CD14-positive monocyte (primary cell): Measurements from ENCODE around the gene RPGRIP1. TPM values are rescaled to one million over a fixed set of nuclear protein-coding genes. Genes with fewer than 3 reads are reported as not detected.

ENCODE experiments used
- DNase-seq, 3 donors: peaks; one replicate each; pipeline ENCODE4 v3.0.0-alpha.2; 2011 to 2022
- H2AFZ ChIP-seq: 2 replicates; pipeline ENCODE4 v1.6.0; 2012; ENCODE audit warnings: mild to moderate bottlenecking, low read depth, low read length, inconsistent platforms; ENCODE audit not compliant: insufficient read depth, poor library complexity, severe bottlenecking
- H3K27ac ChIP-seq, 2 donors: 1 replicate in 1 of 2; 2 replicates in 1 of 2; pipeline ENCODE4 v1.5.1; 2012 to 2013; ENCODE audit warnings: low read length in 2 of 2, control low read depth in 1 of 2, inconsistent platforms in 1 of 2, low read depth in 1 of 2, mild to moderate bottlenecking in 1 of 2
- H3K27me3 ChIP-seq, 2 donors: one replicate each; pipeline versions ENCODE4 v1.6.0 to v1.6.1; 2011 to 2013; ENCODE audit warnings: low read length in 2 of 2; ENCODE audit not compliant: control insufficient read depth in 2 of 2, insufficient read depth in 2 of 2
- H3K36me3 ChIP-seq, 2 donors: replicated peaks in 1 of 2; 1 replicate in 1 of 2; 2 replicates in 1 of 2; pipeline versions ENCODE4 v1.5.1 to v1.6.1; 2012 to 2013; ENCODE audit warnings: low read length in 2 of 2, control low read depth in 1 of 2, inconsistent platforms in 1 of 2, mild to moderate bottlenecking in 1 of 2; ENCODE audit not compliant: insufficient read depth in 2 of 2, control insufficient read depth in 1 of 2
- H3K4me1 ChIP-seq, 2 donors: 1 replicate in 1 of 2; 2 replicates in 1 of 2; pipeline versions ENCODE4 v1.5.1 to v1.6.1; 2012 to 2013; ENCODE audit warnings: low read length in 2 of 2, control low read depth in 1 of 2, inconsistent platforms in 1 of 2, mild to moderate bottlenecking in 1 of 2, moderate library complexity in 1 of 2; ENCODE audit not compliant: insufficient read depth in 2 of 2, control insufficient read depth in 1 of 2
- H3K4me2 ChIP-seq: replicated peaks from 2 replicates; pipeline ENCODE3; 2012; ENCODE audit warnings: low read length, moderate library complexity, mild to moderate bottlenecking; ENCODE audit not compliant: poor library complexity, severe bottlenecking; ENCODE audit errors: extremely low read depth
- H3K4me3 ChIP-seq, 3 experiments: fragments of 200-600 bp in 1 of 3; sonication (generic) in 1 of 3; replicated peaks in 1 of 3; 1 replicate in 2 of 3; 2 replicates in 1 of 3; pipeline ENCODE4 v1.5.1; 2011 to 2013; ENCODE audit warnings: low read length in 3 of 3, mild to moderate bottlenecking in 3 of 3, control low read depth in 2 of 3, low read depth in 2 of 3, inconsistent platforms in 1 of 3, moderate library complexity in 1 of 3
- H3K79me2 ChIP-seq: 2 replicates; pipeline ENCODE4 v1.6.0; 2012; ENCODE audit warnings: mild to moderate bottlenecking, control low read depth, inconsistent platforms, low read length, moderate library complexity; ENCODE audit not compliant: insufficient read depth
- H3K9ac ChIP-seq: 2 replicates; pipeline ENCODE4 v1.6.0; 2017; ENCODE audit warnings: low read length, mild to moderate bottlenecking; ENCODE audit not compliant: insufficient read depth, poor library complexity, severe bottlenecking
- H3K9me3 ChIP-seq, 2 donors: replicated peaks in 1 of 2; 1 replicate in 1 of 2; 2 replicates in 1 of 2; pipeline versions ENCODE4 v1.5.1 to v1.6.1; 2012 to 2013; ENCODE audit warnings: low read length in 2 of 2, control low read depth in 1 of 2; ENCODE audit not compliant: control insufficient read depth in 1 of 2, insufficient read depth in 1 of 2
- H4K20me1 ChIP-seq: 2 replicates; pipeline ENCODE4 v1.6.0; 2012; ENCODE audit warnings: mild to moderate bottlenecking, low read length, control low read depth, moderate library complexity; ENCODE audit not compliant: insufficient read depth
- H3K27ac Mint-ChIP-seq, 7 donors: one replicate each; pipeline ENCODE4 v1.8.0; 2020; ENCODE audit warnings: mild to moderate bottlenecking in 7 of 7, mixed read lengths in 7 of 7, moderate library complexity in 6 of 7, inconsistent platforms in 2 of 7
- H3K27me3 Mint-ChIP-seq, 3 donors: one replicate each; pipeline ENCODE4 v1.8.0; 2021 to 2022; ENCODE audit warnings: low read depth in 3 of 3, mild to moderate bottlenecking in 3 of 3, mixed read lengths in 3 of 3, moderate library complexity in 3 of 3, inconsistent platforms in 1 of 3
- H3K36me3 Mint-ChIP-seq, 2 donors: one replicate each; pipeline ENCODE4 v1.8.0; 2020; ENCODE audit warnings: mixed read lengths in 2 of 2, inconsistent platforms in 1 of 2, mild to moderate bottlenecking in 1 of 2
- H3K4me1 Mint-ChIP-seq: one replicate; pipeline ENCODE4 v1.8.0; 2020; ENCODE audit warnings: mild to moderate bottlenecking, mixed read lengths
- H3K4me3 Mint-ChIP-seq, 2 donors: one replicate each; pipeline ENCODE4 v1.8.0; 2020; ENCODE audit warnings: mild to moderate bottlenecking in 2 of 2, mixed read lengths in 2 of 2, moderate library complexity in 1 of 2
- H3K9me3 Mint-ChIP-seq, 7 donors: one replicate each; pipeline ENCODE4 v1.8.0; 2020 to 2022; ENCODE audit warnings: mixed read lengths in 7 of 7, mild to moderate bottlenecking in 6 of 7, moderate library complexity in 6 of 7, inconsistent platforms in 2 of 7
- CTCF ChIP-seq: fragments of 200-600 bp; IDR thresholded peaks from one replicate; pipeline ENCODE4 v1.8.0; 2022; ENCODE audit warnings: antibody characterized with exemption, mild to moderate bottlenecking
- WGBS: methylation state at CpG from one replicate; pipeline ENCODE4 v1.1.5; 2013; ENCODE audit warnings: missing lambda C conversion rate; ENCODE audit not compliant: insufficient coverage; 5-methylcytosine and 5-hydroxymethylcytosine counted together
- intact Hi-C, 2 donors: fragments of 100-400 bp; cut with micrococcal nuclease; formaldehyde crosslinking; loops; one replicate each; pipeline versions ENCODE4 v1.15.0 to v1.15.1; 2023
- polyA plus RNA-seq, 3 donors: library from polyadenylated mRNA; depleted of rRNA in 1 of 3; unstranded in 2 of 3; stranded (reverse) in 1 of 3; fragments of 300-500 nt in 2 of 3; fragments of >200 nt in 1 of 3; fragmentation: Illumina TruSeq in 2 of 3; gene quantifications; 1 replicate in 2 of 3; 2 replicates in 1 of 3; pipeline ENCODE4 v1.2.3, GENCODE V29; 2012 to 2021

The RPGRIP1 gene
- polyA plus RNA-seq, 3 donors: 4.7 to 10.4 (median 7.4) TPM

- WGBS: 9% methylated on average over 14 of the region's 16 CpGs
- Mint-ChIP-seq H3K4me1 (peaks cover 22% of the 10 kb centered on the region), H3K4me3 (peak overlapping the region; percentile 87 to 95), H3K27ac (peak overlapping the region; percentile 73 to 92 (median 86)), H3K36me3 (no peaks in the 10 kb centered on the region), H3K9me3 (peaks cover 0 to 3% (median 0%) of the 10 kb centered on the region in 7 donors), H3K27me3 (peaks cover 3 to 12% (median 4%) of the 10 kb centered on the region in 3 donors)
- Histone ChIP-seq H3K27ac (peak overlapping the region in 1 of 2 donors; percentile 2), H3K36me3 (no peaks in the 10 kb centered on the region), H3K4me3 (peak overlapping the region; percentile 53 to 73 (median 69)), H3K9me3 (no peaks in the 10 kb centered on the region), H3K79me2 (no peaks in the 10 kb centered on the region), H3K9ac (no peak overlapping the region), H3K4me1 (peaks cover 25% of the 10 kb centered on the region in 2 donors), H3K27me3 (no peaks in the 10 kb centered on the region), H2AFZ (peak overlapping the region; percentile 81), H3K4me2 (peak overlapping the region; percentile 78), H4K20me1 (no peaks in the 10 kb centered on the region)
- DNase-seq: peak; percentile 64 to 85 (median 83)
- intact Hi-C loops: no loop called here
- TF ChIP-seq CTCF: no peak
These were observed 28.8 kb downstream of the RPGRIP1 start for GRCh38 chr14:21308479-21309237.

GRCh38 chr14:21309238-21309636 is 29.4 kb downstream of the RPGRIP1 start:
- Mint-ChIP-seq H3K36me3 (no peaks in the 10 kb centered on the region), H3K27me3 (peaks cover 0 to 12% (median 3%) of the 10 kb centered on the region in 3 donors), H3K4me3 (peak overlapping the region; percentile 87 to 95), H3K9me3 (peaks cover 0 to 3% (median 0%) of the 10 kb centered on the region in 7 donors), H3K4me1 (peaks cover 27% of the 10 kb centered on the region), H3K27ac (peak overlapping the region in 6 of 7 donors; percentile 59 to 91 (median 76))
- no peaks in the 10 kb centered on the region for H3K27me3 ChIP-seq
- H3K9me3 ChIP-seq: no peaks in the 10 kb centered on the region
- H3K27ac ChIP-seq: no peak overlapping the region
- intact Hi-C loops: no loop called here
- no peak for TF ChIP-seq CTCF
- no peaks in the 10 kb centered on the region for H3K36me3 ChIP-seq
- DNase-seq: no peak
- H3K4me3 ChIP-seq: peak overlapping the region; percentile 53 to 73 (median 69)
- H3K9ac ChIP-seq: no peak overlapping the region
- H4K20me1 ChIP-seq: no peaks in the 10 kb centered on the region
- H3K79me2 ChIP-seq: no peaks in the 10 kb centered on the region
- 96% methylated on average over 4 of the region's 8 CpGs for WGBS
- H3K4me1 ChIP-seq: peaks cover 30% of the 10 kb centered on the region in 2 donors
- peak overlapping the region; percentile 81 for H2AFZ ChIP-seq
- peak overlapping the region; percentile 78 for H3K4me2 ChIP-seq
